ENCODE measurements around the gene KRTAP10-4.
"Not testable (repeated sequence)": the region's sequence is repeated elsewhere in the genome, so short reads cannot be mapped to it uniquely, and the experiment has no call there.

The KRTAP10-4 gene

GRCh38 chr21:44573630-44574456 is at the start of gene KRTAP10-4:
Gene KRTAP10-4 (plus strand): TSS chr21:44573729. CDS start chr21:44573759, 30 bp downstream.
- DNase-seq (ENCODE audit: low read depth) = not testable (repeated sequence)

- no peak for DNase-seq (ENCODE audit: low read depth)
These were observed 48.8 kb upstream of the KRTAP10-4 start for GRCh38 chr21:44524414-44525371.

GRCh38 chr21:44525391-44526095 is 48.0 kb upstream of the KRTAP10-4 start:
- no peak for DNase-seq (ENCODE audit: low read depth)

- DNase-seq (ENCODE audit: low read depth) = no peak
These were observed 47.2 kb upstream of the KRTAP10-4 start for GRCh38 chr21:44526096-44526997.

- no peak for DNase-seq (ENCODE audit: low read depth)
These were observed 46.2 kb upstream of the KRTAP10-4 start for GRCh38 chr21:44527156-44527982.

GRCh38 chr21:44527983-44528633 is 45.4 kb upstream of the KRTAP10-4 start:
- DNase-seq (ENCODE audit: low read depth) = no peak

GRCh38 chr21:44528634-44528995 is 44.9 kb upstream of the KRTAP10-4 start:
- no peak for DNase-seq (ENCODE audit: low read depth)

GRCh38 chr21:44529011-44529421 is 44.5 kb upstream of the KRTAP10-4 start:
- no peak for DNase-seq (ENCODE audit: low read depth)

- DNase-seq (ENCODE audit: low read depth) = no peak
These were observed 43.9 kb upstream of the KRTAP10-4 start for GRCh38 chr21:44529503-44530125.

GRCh38 chr21:44530221-44530902 is 43.2 kb upstream of the KRTAP10-4 start:
- no peak for DNase-seq (ENCODE audit: low read depth)

- no peak for DNase-seq (ENCODE audit: low read depth)
These were observed 42.5 kb upstream of the KRTAP10-4 start for GRCh38 chr21:44530903-44531605.

- DNase-seq (ENCODE audit: low read depth) = no peak
These were observed 41.6 kb upstream of the KRTAP10-4 start for GRCh38 chr21:44531606-44532564.

GRCh38 chr21:44532712-44533111 is 40.8 kb upstream of the KRTAP10-4 start:
- DNase-seq (ENCODE audit: low read depth) = no peak

GRCh38 chr21:44533121-44533890 is 40.2 kb upstream of the KRTAP10-4 start:
- DNase-seq (ENCODE audit: low read depth) = no peak

- DNase-seq (ENCODE audit: low read depth) = no peak
These were observed 39.5 kb upstream of the KRTAP10-4 start for GRCh38 chr21:44533891-44534627.
